HCT116 (cell line): ENCODE results near the gene HOXB7. TPM values are rescaled to one million over a fixed set of nuclear protein-coding genes. Genes with fewer than 3 reads are reported as not detected.

Source experiments
- ATAC-seq: fragments of 200-7000 bp; cut with Tn5 transposase; 2 replicates; pipeline ENCODE4 v1.9.1; 2020; ENCODE audit warnings: mild to moderate bottlenecking, moderate library complexity
- BruUV-seq: library from RNA; stranded (reverse); fragments of 400-500 nt; replicated peaks from 2 replicates; lab custom pipeline; 2021; lab: Mats Ljungman, UMichigan
- CTCF ChIA-PET: fragments of 300-600 bp; sonication (Branson Sonifier 250); formaldehyde crosslinking; loops from one replicate; lab custom pipeline; 2021; ENCODE audit warnings: antibody characterized with exemption; lab: Charles Lee
- POLR2A ChIA-PET: fragments of 300-600, 350-600 bp; sonication (Branson Sonifier 250); formaldehyde crosslinking; loops from one replicate; lab custom pipeline; 2021; ENCODE audit warnings: antibody characterized with exemption; lab: Charles Lee
- RAD21 ChIA-PET, 2 experiments: fragments of 300-600 bp; sonication (Branson Sonifier 250); formaldehyde crosslinking; loops; one replicate each; lab custom pipeline; 2023; ENCODE audit warnings: low total read pairs in 2 of 2; ENCODE audit not compliant: uncharacterized antibody in 2 of 2, unreplicated experiment in 2 of 2, low non-redundant PET in 1 of 2; lab: Charles Lee
- DNase-seq: peaks from one replicate; pipeline ENCODE4 v3.0.0-alpha.2; 2010; ENCODE audit warnings: low read depth, low spot score
- H2AFZ ChIP-seq: fragments of 200-600 bp; shearing (Covaris generic), sonication (generic); 2 replicates; pipeline ENCODE4 v1.6.1; 2017; ENCODE audit warnings: low read depth, mixed run types, mixed read lengths, antibody characterized with exemption, low read length; ENCODE audit not compliant: poor library complexity, severe bottlenecking
- H3K27ac ChIP-seq: 2 replicates; pipeline ENCODE4 v1.5.1; 2012; ENCODE audit warnings: low read depth, low read length
- H3K27me3 ChIP-seq: fragments of 200-600 bp; sonication (generic); 2 replicates; pipeline ENCODE4 v1.6.1; 2016; ENCODE audit warnings: mixed run types, low read length, mixed read lengths; ENCODE audit not compliant: insufficient read depth
- H3K36me3 ChIP-seq, 2 experiments: fragments of 200-500 bp in 1 of 2; fragments of 200-600 bp in 1 of 2; sonication (Bioruptor generic) in 1 of 2; sonication (generic) in 1 of 2; 2 replicates each; pipeline versions ENCODE4 v1.5.1 to v1.6.1; 2014 to 2016; ENCODE audit warnings: low read length in 2 of 2, inconsistent platforms in 1 of 2, mixed read lengths in 1 of 2, mixed run types in 1 of 2; ENCODE audit not compliant: insufficient read depth in 2 of 2, control insufficient read depth in 1 of 2
- H3K4me1 ChIP-seq, 2 experiments: fragments of 200-600 bp in 1 of 2; sonication (generic) in 1 of 2; 2 replicates each; pipeline versions ENCODE4 v1.5.1 to v1.6.1; 2012 to 2017; ENCODE audit warnings: low read length in 2 of 2, inconsistent platforms in 1 of 2, mild to moderate bottlenecking in 1 of 2, mixed read lengths in 1 of 2, mixed run types in 1 of 2, moderate library complexity in 1 of 2; ENCODE audit not compliant: insufficient read depth in 2 of 2, control insufficient read depth in 1 of 2
- H3K4me2 ChIP-seq: fragments of 200-600 bp; sonication (generic); 2 replicates; pipeline ENCODE4 v1.6.1; 2017; ENCODE audit warnings: mixed run types, low read length, mixed read lengths
- H3K4me3 ChIP-seq, 2 experiments: fragments of 200-600 bp in 1 of 2; sonication (generic) in 1 of 2; replicated peaks in 1 of 2; 2 replicates each; pipeline ENCODE4 v1.5.1; 2011 to 2016; ENCODE audit warnings: low read length in 2 of 2, control low read depth in 1 of 2, low read depth in 1 of 2, mild to moderate bottlenecking in 1 of 2, mixed read lengths in 1 of 2, mixed run types in 1 of 2
- H3K79me2 ChIP-seq: fragments of 200-600 bp; sonication (generic); 2 replicates; pipeline ENCODE4 v1.6.1; 2017; ENCODE audit warnings: mild to moderate bottlenecking, mixed run types, low read length, moderate library complexity, mixed read lengths; ENCODE audit not compliant: insufficient read depth
- H3K9ac ChIP-seq: fragments of 200-600 bp; sonication (generic); 2 replicates; pipeline ENCODE4 v1.6.1; 2016; ENCODE audit warnings: low read length, mixed read lengths
- H3K9me2 ChIP-seq: fragments of 200-600 bp; sonication (generic), shearing (Covaris generic); 2 replicates; pipeline ENCODE4 v1.6.1; 2017; ENCODE audit warnings: mixed run types, mild to moderate bottlenecking, moderate library complexity; ENCODE audit not compliant: insufficient read depth
- H3K9me3 ChIP-seq, 2 experiments: fragments of 200-500 bp in 1 of 2; fragments of 200-600 bp in 1 of 2; sonication (Bioruptor generic) in 1 of 2; sonication (generic) in 1 of 2; 2 replicates each; pipeline ENCODE4 v1.6.1; 2014 to 2017; ENCODE audit warnings: low read length in 2 of 2, mixed read lengths in 2 of 2, inconsistent platforms in 1 of 2, low read depth in 1 of 2, mild to moderate bottlenecking in 1 of 2, mixed run types in 1 of 2, moderate library complexity in 1 of 2; ENCODE audit not compliant: control insufficient read depth in 1 of 2, insufficient read depth in 1 of 2
- H4K20me1 ChIP-seq: fragments of 200-600 bp; sonication (generic), shearing (Covaris generic); 2 replicates; pipeline ENCODE4 v1.6.1; 2017; ENCODE audit warnings: mixed run types, mild to moderate bottlenecking, moderate library complexity; ENCODE audit not compliant: insufficient read depth
- CTCF ChIP-seq, 3 experiments: fragments of 200-600 bp in 1 of 3; sonication (generic) in 1 of 3; IDR thresholded peaks in 2 of 3; conservative IDR thresholded peaks in 1 of 3; 2 replicates each; pipeline ENCODE4 v1.5.1; 2012 to 2017; ENCODE audit warnings: low read depth in 2 of 3, low read length in 2 of 3, antibody characterized with exemption in 1 of 3, borderline replicate concordance in 1 of 3, control low read depth in 1 of 3, mild to moderate bottlenecking in 1 of 3, mixed read lengths in 1 of 3, mixed run types in 1 of 3, moderate library complexity in 1 of 3; ENCODE audit not compliant: insufficient read depth in 1 of 3
- JUND ChIP-seq: IDR thresholded peaks from 2 replicates; pipeline ENCODE4 v1.6.1; 2012
- POLR2AphosphoS5 ChIP-seq: IDR thresholded peaks from 2 replicates; pipeline ENCODE4 v1.6.1; 2011; ENCODE audit warnings: mild to moderate bottlenecking, low read depth, low read length, moderate library complexity
- TCF7L2 ChIP-seq: IDR thresholded peaks from 2 replicates; pipeline ENCODE4 v1.7.0; 2011; ENCODE audit warnings: borderline replicate concordance, inconsistent platforms; ENCODE audit not compliant: insufficient read depth, insufficient read length; ENCODE audit errors: extremely low read depth
- ZFX ChIP-seq: fragments of 450-650 bp; IDR thresholded peaks from 2 replicates; pipeline ENCODE4 v1.6.1; 2017
- intact Hi-C: fragments of 100-400 bp; cut with micrococcal nuclease; formaldehyde crosslinking; loops from 2 replicates; pipeline ENCODE4 v1.10.0; 2022
- total RNA-seq: library from RNA; stranded (reverse); gene quantifications from one replicate; pipeline ENCODE4 v1.2.1, GENCODE V29; 2021; ENCODE audit not compliant: unreplicated experiment

The HOXB7 gene
- total RNA-seq, 1 experiment from 2014 or later = 33.6 TPM

GRCh38 chr17:48612854-48613691, 2.3 kb upstream of the HOXB7 start:
- Histone ChIP-seq H3K27ac (peak overlapping the region; percentile 98), H3K4me2 (peak overlapping the region; percentile 95), H3K9me3 (no peaks in the 10 kb centered on the region), H3K4me3 (peak overlapping the region; percentile 80 to 90), H3K9me2 (no peaks in the 10 kb centered on the region), H3K36me3 (no peaks in the 10 kb centered on the region), H4K20me1 (no peaks in the 10 kb centered on the region), H2AFZ (peak overlapping the region; percentile 19), H3K4me1 (peaks cover 19 to 58% of the 10 kb centered on the region in 2 experiments; a peak in 3 of 4 replicates), H3K79me2 (peaks cover 88% of the 10 kb centered on the region), H3K9ac (peak overlapping the region; percentile 97), H3K27me3 (no peaks in the 10 kb centered on the region)
- DNase-seq = no peak
- 0 out of 2 replicates have a peak, but pooled peaks have one; percentile 3 for TF ChIP-seq POLR2AphosphoS5
- peak; percentile 65 for TF ChIP-seq ZFX
- TF ChIP-seq TCF7L2 = peak; percentile 22
- TF ChIP-seq JUND = no peak
- peak in 1 of 3 experiments; percentile 14; a peak in 2 of 6 replicates for TF ChIP-seq CTCF (IDR thresholded peaks at IDR 0.05 in 2 of 3, conservative IDR thresholded peaks at IDR 0.05 in 1 of 3; ENCODE audit: borderline replicate concordance in 1 of 3, insufficient read depth in 1 of 3, low read depth in 2 of 3, low read length in 2 of 3)
- CTCF ChIA-PET = interaction anchor here (0.6 to 1.4 kb wide), 20 partner anchors 9 to 588 kb away, joined by 3 to 11 read pairs (median 4); partner anchors contain the start of genes HOXB5 and HOXB9
- ATAC-seq = peak; percentile 19
- RAD21 ChIA-PET = interaction anchor here in 1 of 2 experiments (0.7 kb wide), 1 partner anchor 210 kb away, joined by 3 read pairs; no protein-coding TSS in a partner anchor
- intact Hi-C loops = loop anchor here (2.0 to 10.0 kb wide), 2 partner anchors 128 to 352 kb away; no protein-coding TSS in a partner anchor
- POLR2A ChIA-PET = interaction anchor here (0.6 to 1.9 kb wide), 5 partner anchors 13 to 587 kb away, joined by 3 to 11 read pairs (median 3); partner anchors contain the start of gene HOXB9
- no TSS peak for BruUV-seq
